Liver (tissue), 3 donors: ENCODE results near the gene GATA5.

ENCODE experiments used
- CTCF ChIP-seq: fragments of 150-350 bp; IDR thresholded peaks from 2 replicates; pipeline ENCODE4 v1.5.1; 2017; ENCODE audit warnings: improper control_type of control experiment, low read depth, low read length; ENCODE audit not compliant: missing input control
- GABPA ChIP-seq, 2 donors: IDR thresholded peaks in 1 of 2; conservative IDR thresholded peaks in 1 of 2; 2 replicates each; pipeline ENCODE4 v1.6.1; 2016; ENCODE audit warnings: antibody characterized with exemption in 2 of 2, mild to moderate bottlenecking in 1 of 2, moderate library complexity in 1 of 2
- JUND ChIP-seq, 2 donors: IDR thresholded peaks; 2 replicates each; pipeline ENCODE4 v1.6.1; 2016; ENCODE audit warnings: antibody characterized with exemption in 2 of 2
- REST ChIP-seq: IDR thresholded peaks from 2 replicates; pipeline ENCODE4 v1.6.1; 2016; ENCODE audit warnings: antibody characterized with exemption, mild to moderate bottlenecking
- TAF1 ChIP-seq: conservative IDR thresholded peaks from 2 replicates; pipeline ENCODE4 v1.6.1; 2016; ENCODE audit warnings: antibody characterized with exemption, mild to moderate bottlenecking
- YY1 ChIP-seq: IDR thresholded peaks from 2 replicates; pipeline ENCODE4 v1.6.1; 2016; ENCODE audit warnings: antibody characterized with exemption, mild to moderate bottlenecking
- donor health status: healthy.
- donor health status: healthy.

DNA sequence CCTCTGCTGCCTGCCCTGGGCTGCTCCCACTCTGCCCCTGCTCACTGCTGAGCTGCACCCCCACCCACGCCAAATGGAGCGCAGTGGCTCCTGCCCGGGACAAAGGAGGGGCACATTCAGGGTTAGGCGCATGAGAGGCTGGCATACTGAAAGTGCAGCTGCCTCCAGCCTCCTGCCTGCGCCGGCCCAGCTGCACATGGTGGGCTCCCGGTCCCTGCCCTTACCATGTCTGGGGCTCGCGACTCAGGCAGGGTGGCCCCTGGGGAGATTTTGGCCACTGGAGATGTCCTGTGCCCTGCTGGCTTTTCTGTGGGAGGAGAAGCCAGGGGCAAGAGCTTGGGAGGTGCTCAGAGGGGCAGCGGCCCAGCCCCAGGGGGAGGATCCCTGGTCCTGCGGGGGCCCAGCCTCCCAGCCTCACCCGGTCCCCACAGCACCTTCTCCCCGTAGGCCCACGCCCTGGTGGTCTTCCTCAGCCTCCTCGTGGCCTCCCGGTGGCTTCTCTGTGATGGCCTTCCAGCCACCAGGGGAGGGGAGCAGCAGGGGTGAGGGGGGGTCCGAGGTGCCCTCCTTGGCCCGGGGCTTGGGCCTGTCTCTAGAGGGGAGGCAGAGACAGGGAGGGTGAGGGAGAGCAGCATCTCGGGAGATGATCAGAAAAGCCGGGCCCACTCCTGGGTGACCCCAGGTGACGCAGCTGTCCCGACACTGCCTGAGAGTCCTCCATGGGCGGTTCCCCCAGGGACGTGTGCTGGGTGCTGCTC, 60.3 kb downstream of the GATA5 start:
- TF ChIP-seq CTCF = no peak
- no peak for TF ChIP-seq TAF1
- no peak for TF ChIP-seq GABPA (IDR thresholded peaks at IDR 0.05 in 1 of 2, conservative IDR thresholded peaks at IDR 0.05 in 1 of 2)
- no peak for TF ChIP-seq JUND (IDR thresholded peaks at IDR 0.05)
- TF ChIP-seq YY1 = no peak
- TF ChIP-seq REST = no peak
